DOHH2 (cell line): ENCODE results near the gene WDR73.

Experiments used
- H3F3A ChIP-seq: fragments of 200-600 bp; sonication (generic), shearing (Covaris generic); 2 replicates; pipeline ENCODE4 v1.6.0; 2016; ENCODE audit warnings: antibody characterized with exemption, mild to moderate bottlenecking; ENCODE audit not compliant: control insufficient read depth, insufficient read depth
- H3K27ac ChIP-seq: fragments of 200-600 bp; sonication (generic); 2 replicates; pipeline ENCODE4 v1.5.1; 2014; ENCODE audit warnings: low read depth, mild to moderate bottlenecking, low read length, moderate library complexity
- H3K27me3 ChIP-seq: fragments of 200-600 bp; sonication (generic); 2 replicates; pipeline ENCODE4 v1.6.1; 2014; ENCODE audit warnings: mild to moderate bottlenecking, low read length, mixed read lengths; ENCODE audit not compliant: control insufficient read depth
- H3K36me3 ChIP-seq: fragments of 200-600 bp; sonication (generic); 2 replicates; pipeline ENCODE4 v1.6.1; 2014; ENCODE audit warnings: mild to moderate bottlenecking, low read length, moderate library complexity, mixed read lengths; ENCODE audit not compliant: control insufficient read depth
- H3K4me1 ChIP-seq: fragments of 200-600 bp; sonication (generic); 2 replicates; pipeline ENCODE4 v1.6.1; 2014; ENCODE audit warnings: mild to moderate bottlenecking, low read length, mixed read lengths; ENCODE audit not compliant: control insufficient read depth
- H3K4me2 ChIP-seq: fragments of 200-600 bp; sonication (generic); 2 replicates; pipeline ENCODE4 v1.6.0; 2014; ENCODE audit warnings: mild to moderate bottlenecking, low read length, moderate library complexity
- H3K4me3 ChIP-seq: fragments of 200-600 bp; sonication (generic); 2 replicates; pipeline ENCODE4 v1.5.1; 2014; ENCODE audit warnings: mild to moderate bottlenecking, low read length, mixed read lengths
- H3K79me2 ChIP-seq: fragments of 200-600 bp; sonication (generic); 2 replicates; pipeline ENCODE4 v1.6.1; 2014; ENCODE audit warnings: mild to moderate bottlenecking, low read length, mixed read lengths; ENCODE audit not compliant: control insufficient read depth
- H3K9me2 ChIP-seq: fragments of 200-600 bp; sonication (generic); replicated peaks from 2 replicates; pipeline ENCODE4 v1.6.1; 2014; ENCODE audit warnings: mild to moderate bottlenecking, low read length, mixed read lengths; ENCODE audit not compliant: control insufficient read depth
- H3K9me3 ChIP-seq: fragments of 200-600 bp; sonication (generic); 2 replicates; pipeline ENCODE4 v1.6.1; 2014; ENCODE audit warnings: antibody characterized with exemption, low read length, mixed read lengths; ENCODE audit not compliant: control insufficient read depth, insufficient read depth
- H4K20me1 ChIP-seq: fragments of 200-600 bp; sonication (generic); 2 replicates; pipeline ENCODE4 v1.6.0; 2014; ENCODE audit warnings: low read depth, mild to moderate bottlenecking, antibody characterized with exemption, low read length, moderate library complexity; ENCODE audit not compliant: control insufficient read depth, insufficient read depth
- CTCF ChIP-seq: fragments of 200-600 bp; sonication (generic); IDR thresholded peaks from one replicate; pipeline ENCODE4 v1.5.1; 2014; ENCODE audit warnings: antibody characterized with exemption, mild to moderate bottlenecking, low read depth, low read length; ENCODE audit not compliant: poor library complexity, severe bottlenecking
- EZH2phosphoT487 ChIP-seq: fragments of 200-600 bp; sonication (generic); IDR thresholded peaks from 2 replicates; pipeline ENCODE4 v1.6.1; 2017; ENCODE audit warnings: borderline replicate concordance, mild to moderate bottlenecking, antibody characterized with exemption, low read length, moderate library complexity, mixed read lengths

The WDR73 gene

GRCh38 chr15:84616235-84616634, 37.8 kb downstream of the WDR73 start:
- H3K36me3 ChIP-seq = peaks cover 9% of the 10 kb centered on the region
- H3F3A ChIP-seq = no peaks in the 10 kb centered on the region
- H3K4me2 ChIP-seq = no peak overlapping the region
- no peak overlapping the region for H3K4me3 ChIP-seq
- H3K79me2 ChIP-seq = no peaks in the 10 kb centered on the region
- peaks cover 9% of the 10 kb centered on the region for H3K9me3 ChIP-seq
- no peaks in the 10 kb centered on the region for H3K27me3 ChIP-seq
- TF ChIP-seq EZH2phosphoT487 = no peak
- no peak for TF ChIP-seq CTCF
- no peaks in the 10 kb centered on the region for H4K20me1 ChIP-seq
- H3K9me2 ChIP-seq = no peaks in the 10 kb centered on the region
- no peaks in the 10 kb centered on the region for H3K4me1 ChIP-seq
- H3K27ac ChIP-seq = no peak overlapping the region

- no peaks in the 10 kb centered on the region for H3K9me3 ChIP-seq
- no peaks in the 10 kb centered on the region; the same call in 1 of the 2 replicates for H3K79me2 ChIP-seq
- H3K4me1 ChIP-seq = no peaks in the 10 kb centered on the region
- H3K9me2 ChIP-seq = no peaks in the 10 kb centered on the region
- TF ChIP-seq CTCF = no peak
- TF ChIP-seq EZH2phosphoT487 = no peak
- no peak overlapping the region for H3K27ac ChIP-seq
- H3K4me3 ChIP-seq = no peak overlapping the region
- no peaks in the 10 kb centered on the region for H4K20me1 ChIP-seq
- no peaks in the 10 kb centered on the region for H3F3A ChIP-seq
- H3K27me3 ChIP-seq = no peaks in the 10 kb centered on the region
- no peak overlapping the region for H3K4me2 ChIP-seq
- H3K36me3 ChIP-seq = peaks cover 6% of the 10 kb centered on the region; the same call in 1 of the 2 replicates
Observed at GRCh38 chr15:84611631-84612030, 42.5 kb downstream of the WDR73 start.

GRCh38 chr15:84609818-84610525, 44.1 kb downstream of the WDR73 start:
- no peak for TF ChIP-seq CTCF
- TF ChIP-seq EZH2phosphoT487 = no peak
- H3K27me3 ChIP-seq = no peaks in the 10 kb centered on the region
- no peak overlapping the region for H3K27ac ChIP-seq
- H4K20me1 ChIP-seq = no peaks in the 10 kb centered on the region
- H3K4me3 ChIP-seq = no peak overlapping the region
- H3K36me3 ChIP-seq = peaks cover 21% of the 10 kb centered on the region
- no peaks in the 10 kb centered on the region for H3K9me3 ChIP-seq
- no peaks in the 10 kb centered on the region for H3F3A ChIP-seq
- H3K9me2 ChIP-seq = no peaks in the 10 kb centered on the region
- no peak overlapping the region for H3K4me2 ChIP-seq
- no peaks in the 10 kb centered on the region; the same call in 1 of the 2 replicates for H3K79me2 ChIP-seq
- peaks cover 9% of the 10 kb centered on the region for H3K4me1 ChIP-seq
